ENCODE data around the gene PRELID3B.

The PRELID3B gene

DNA sequence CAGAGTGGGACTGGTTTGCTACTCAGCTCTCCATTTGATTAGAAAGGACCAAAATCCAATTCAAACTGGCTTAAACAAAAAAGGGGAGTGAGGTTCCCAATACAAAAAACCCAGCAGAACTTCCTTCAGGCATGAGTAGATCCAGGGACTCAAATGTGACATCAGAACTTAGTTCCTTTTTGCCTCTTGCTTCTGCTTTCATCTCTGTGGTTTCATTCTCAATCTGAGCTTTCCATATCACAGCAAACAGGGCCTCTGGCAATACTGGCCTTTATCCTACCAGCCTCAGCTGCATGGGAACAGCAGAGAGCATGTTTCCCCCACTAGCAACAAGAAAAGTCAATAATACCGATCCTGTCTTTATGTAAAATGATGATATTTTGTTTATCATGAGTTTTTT is 28.6 kb upstream of the PRELID3B start:
- Histone ChIP-seq H3K79me2 (ENCODE audit: insufficient read depth, low read length) (no peaks in the 10 kb centered on the region), H4K20me1 (ENCODE audit: insufficient read depth, low read length) (no peaks in the 10 kb centered on the region), H3K27ac (ENCODE audit: low read depth, low read length, poor library complexity, severe bottlenecking) (no peak overlapping the region), H3K4me2 (ENCODE audit: low read length) (no peak overlapping the region), H3K4me3 (ENCODE audit: low read depth, low read length, poor library complexity, severe bottlenecking) (no peak overlapping the region), H2AFZ (ENCODE audit: low read length) (no peak overlapping the region), H3K9ac (ENCODE audit: low read length) (no peak overlapping the region), H3K36me3 (ENCODE audit: insufficient read depth, low read length) (no peaks in the 10 kb centered on the region), H3K9me3 (ENCODE audit: low read length) (no peaks in the 10 kb centered on the region), H3F3A (ENCODE audit: insufficient read depth, low read length) (no peaks in the 10 kb centered on the region), H3K4me1 (ENCODE audit: insufficient read depth, low read length, severe bottlenecking) (no peaks in the 10 kb centered on the region), H3K27me3 (ENCODE audit: insufficient read depth, low read length) (no peaks in the 10 kb centered on the region), H3K9me2 (ENCODE audit: low read depth, low read length) (no peaks in the 10 kb centered on the region)
- TF ChIP-seq CTCF (IDR thresholded peaks at IDR 0.05; ENCODE audit: low read length) (no peak), EZH2 (IDR thresholded peaks at IDR 0.05; ENCODE audit: borderline replicate concordance, low read length) (no peak)

DNA sequence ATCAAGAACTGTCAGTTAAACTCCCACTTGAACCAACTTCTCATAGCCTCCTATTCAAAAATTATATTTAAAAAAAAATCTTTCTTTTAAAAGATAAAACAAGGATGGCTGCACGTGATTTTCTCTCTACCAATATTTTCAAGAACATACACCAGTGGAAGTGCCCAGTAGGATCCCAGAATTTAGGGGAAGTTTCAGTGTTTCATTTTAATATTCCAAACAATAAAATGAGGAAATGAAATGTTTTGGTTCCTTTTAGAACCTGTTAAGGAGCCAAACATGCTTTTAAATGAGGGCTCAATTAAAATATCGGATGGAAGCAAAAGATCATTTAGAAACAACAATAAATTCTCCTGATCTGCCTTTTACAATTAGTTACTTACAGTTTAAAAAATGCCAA is 26.4 kb upstream of the PRELID3B start:
- no peak overlapping the region for H3K4me3 ChIP-seq (ENCODE audit: low read depth, low read length, poor library complexity, severe bottlenecking)
- no peak overlapping the region for H3K4me2 ChIP-seq (ENCODE audit: low read length)
- H3K9ac ChIP-seq (ENCODE audit: low read length), result no peak overlapping the region
- no peaks in the 10 kb centered on the region for H3K9me3 ChIP-seq (ENCODE audit: low read length)
- no peak overlapping the region for H2AFZ ChIP-seq (ENCODE audit: low read length)
- H3F3A ChIP-seq (ENCODE audit: insufficient read depth, low read length), result no peaks in the 10 kb centered on the region
- H3K9me2 ChIP-seq (ENCODE audit: low read depth, low read length), result no peaks in the 10 kb centered on the region
- H3K27me3 ChIP-seq (ENCODE audit: insufficient read depth, low read length), result no peaks in the 10 kb centered on the region
- no peak for TF ChIP-seq EZH2 (IDR thresholded peaks at IDR 0.05; ENCODE audit: borderline replicate concordance, low read length)
- no peak for TF ChIP-seq CTCF (IDR thresholded peaks at IDR 0.05; ENCODE audit: low read length)
- H3K79me2 ChIP-seq (ENCODE audit: insufficient read depth, low read length), result no peaks in the 10 kb centered on the region
- no peak overlapping the region for H3K27ac ChIP-seq (ENCODE audit: low read depth, low read length, poor library complexity, severe bottlenecking)
- no peaks in the 10 kb centered on the region for H3K36me3 ChIP-seq (ENCODE audit: insufficient read depth, low read length)
- H3K4me1 ChIP-seq (ENCODE audit: insufficient read depth, low read length, severe bottlenecking), result no peaks in the 10 kb centered on the region
- H4K20me1 ChIP-seq (ENCODE audit: insufficient read depth, low read length), result no peaks in the 10 kb centered on the region

DNA sequence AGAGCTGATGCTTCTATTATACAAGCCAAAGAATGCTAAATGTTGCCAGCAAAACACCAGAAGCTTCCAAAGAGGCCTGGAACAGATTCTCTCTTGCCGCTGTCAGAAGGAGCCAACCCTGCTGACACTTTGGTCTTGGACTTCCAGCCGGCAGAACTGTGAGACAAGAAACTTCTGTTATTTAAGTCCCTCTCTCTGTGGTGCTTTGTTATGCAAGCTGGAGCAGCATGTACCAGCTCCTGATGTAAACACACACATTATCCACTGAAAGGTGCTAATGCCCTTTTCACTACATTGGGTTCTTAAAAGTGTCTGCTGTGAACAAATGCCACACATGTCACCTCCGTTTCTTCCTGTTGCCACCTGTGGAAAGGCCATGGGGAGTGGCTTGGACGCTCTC is 25.9 kb upstream of the PRELID3B start:
- Histone ChIP-seq H3K9me2 (ENCODE audit: low read depth, low read length) (no peaks in the 10 kb centered on the region), H3K36me3 (ENCODE audit: insufficient read depth, low read length) (no peaks in the 10 kb centered on the region), H3K79me2 (ENCODE audit: insufficient read depth, low read length) (no peaks in the 10 kb centered on the region), H3K27me3 (ENCODE audit: insufficient read depth, low read length) (no peaks in the 10 kb centered on the region), H2AFZ (ENCODE audit: low read length) (no peak overlapping the region), H3K4me2 (ENCODE audit: low read length) (no peak overlapping the region), H3K9ac (ENCODE audit: low read length) (no peak overlapping the region), H3K27ac (ENCODE audit: low read depth, low read length, poor library complexity, severe bottlenecking) (no peak overlapping the region), H3K4me3 (ENCODE audit: low read depth, low read length, poor library complexity, severe bottlenecking) (no peak overlapping the region), H3F3A (ENCODE audit: insufficient read depth, low read length) (no peaks in the 10 kb centered on the region), H3K4me1 (ENCODE audit: insufficient read depth, low read length, severe bottlenecking) (no peaks in the 10 kb centered on the region), H4K20me1 (ENCODE audit: insufficient read depth, low read length) (no peaks in the 10 kb centered on the region), H3K9me3 (ENCODE audit: low read length) (no peaks in the 10 kb centered on the region)
- TF ChIP-seq EZH2 (IDR thresholded peaks at IDR 0.05; ENCODE audit: borderline replicate concordance, low read length) (no peak), CTCF (IDR thresholded peaks at IDR 0.05; ENCODE audit: low read length) (no peak)
